ENCODE measurements around the gene PCIF1. TPM values are rescaled to one million over a fixed set of nuclear protein-coding genes. Genes with fewer than 3 reads are reported as not detected.

PCIF1 gene
- total and polyA plus RNA-seq, 8 donors: 13.3 to 34.9 (median 18.7) TPM

DNA sequence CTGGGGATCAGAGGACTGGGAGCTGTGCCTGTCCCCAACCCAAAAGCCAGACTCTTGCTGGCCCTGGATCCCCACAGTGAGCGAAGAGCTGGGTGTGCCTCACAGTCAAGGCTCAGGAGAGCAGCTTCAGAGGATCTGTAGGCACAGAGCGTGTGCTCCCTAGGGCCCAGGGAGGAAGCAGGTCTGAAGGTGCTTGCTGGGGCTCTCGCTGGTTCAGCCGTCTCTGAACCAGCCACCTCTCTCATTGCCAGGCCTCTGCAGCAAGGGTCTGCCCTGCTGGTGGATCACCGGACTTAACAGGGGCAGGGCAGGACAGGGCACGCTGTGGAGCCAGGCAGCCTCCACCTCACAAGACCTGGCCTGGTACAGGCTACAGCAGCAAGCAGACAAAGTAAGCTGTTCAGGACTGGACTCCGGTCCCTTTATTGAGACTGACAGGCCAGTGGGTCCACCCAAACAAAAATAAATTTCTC is 13.8 kb downstream of the PCIF1 start:
- Histone ChIP-seq H3K9me3 (no peaks in the 10 kb centered on the region), H3K4me1 (peaks cover 18 to 32% (median 26%) of the 10 kb centered on the region in 3 donors), H3K27me3 (no peaks in the 10 kb centered on the region), H3K27ac (no peak overlapping the region), H3K4me3 (no peak overlapping the region), H3K36me3 (peaks cover 0 to 53% (median 26%) of the 10 kb centered on the region in 3 donors)
- no peak for ATAC-seq
- intact Hi-C loops (cut with DNase I): no loop called here
- DNase-seq: no peak
- no peak for FAIRE-seq
- TF ChIP-seq, protein P1, sequence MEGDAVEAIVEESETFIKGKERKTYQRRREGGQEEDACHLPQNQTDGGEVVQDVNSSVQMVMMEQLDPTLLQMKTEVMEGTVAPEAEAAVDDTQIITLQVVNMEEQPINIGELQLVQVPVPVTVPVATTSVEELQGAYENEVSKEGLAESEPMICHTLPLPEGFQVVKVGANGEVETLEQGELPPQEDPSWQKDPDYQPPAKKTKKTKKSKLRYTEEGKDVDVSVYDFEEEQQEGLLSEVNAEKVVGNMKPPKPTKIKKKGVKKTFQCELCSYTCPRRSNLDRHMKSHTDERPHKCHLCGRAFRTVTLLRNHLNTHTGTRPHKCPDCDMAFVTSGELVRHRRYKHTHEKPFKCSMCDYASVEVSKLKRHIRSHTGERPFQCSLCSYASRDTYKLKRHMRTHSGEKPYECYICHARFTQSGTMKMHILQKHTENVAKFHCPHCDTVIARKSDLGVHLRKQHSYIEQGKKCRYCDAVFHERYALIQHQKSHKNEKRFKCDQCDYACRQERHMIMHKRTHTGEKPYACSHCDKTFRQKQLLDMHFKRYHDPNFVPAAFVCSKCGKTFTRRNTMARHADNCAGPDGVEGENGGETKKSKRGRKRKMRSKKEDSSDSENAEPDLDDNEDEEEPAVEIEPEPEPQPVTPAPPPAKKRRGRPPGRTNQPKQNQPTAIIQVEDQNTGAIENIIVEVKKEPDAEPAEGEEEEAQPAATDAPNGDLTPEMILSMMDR (IDR thresholded peaks at IDR 0.05): no peak
- 92 to 95% methylated on average over 7 of the region's 7 CpGs for WGBS, 2 donors

DNA sequence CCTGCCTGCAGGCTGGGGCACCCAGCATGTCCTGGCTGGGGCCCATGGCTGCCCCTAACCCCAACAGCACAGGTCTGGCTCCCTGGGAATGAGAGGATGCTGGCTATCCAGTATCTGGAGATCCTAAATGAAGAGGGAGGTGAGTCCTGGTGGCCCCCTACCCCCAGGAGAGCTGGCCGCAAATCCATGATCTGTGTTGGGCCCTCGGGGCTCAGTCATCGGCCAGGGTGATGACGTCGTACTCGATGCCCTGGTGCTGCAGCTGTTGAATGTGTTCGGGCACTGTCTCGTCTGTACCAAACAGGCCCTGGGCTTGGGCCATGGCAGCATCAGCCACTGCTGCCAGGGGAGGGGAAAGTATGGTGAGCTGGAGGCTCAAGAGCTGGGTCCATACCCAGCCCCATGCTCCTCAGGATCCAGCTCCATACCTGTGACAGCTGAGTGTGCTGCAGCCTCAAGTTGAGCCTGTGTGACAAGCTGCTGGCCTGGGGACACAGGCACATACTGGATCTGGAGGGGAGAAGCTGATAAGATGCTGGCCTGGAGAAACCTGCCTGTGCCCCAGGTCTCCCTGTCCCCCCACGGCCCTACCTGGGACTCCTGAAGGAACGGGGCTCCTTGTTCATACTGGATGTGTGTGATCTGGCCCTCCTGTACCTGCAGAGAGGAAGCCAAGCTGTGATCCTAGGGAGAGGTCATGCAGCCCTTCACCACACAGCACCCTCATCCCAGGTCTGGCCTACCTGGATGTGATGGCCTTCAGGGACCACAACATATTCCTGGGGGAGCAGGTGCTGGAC is 14.5 kb downstream of the PCIF1 start:
- Histone ChIP-seq H3K4me1 (peaks cover 18 to 31% (median 26%) of the 10 kb centered on the region in 3 donors), H3K27ac (no peak overlapping the region), H3K9me3 (no peaks in the 10 kb centered on the region), H3K36me3 (peaks cover 0 to 46% (median 21%) of the 10 kb centered on the region in 3 donors), H3K27me3 (no peaks in the 10 kb centered on the region), H3K4me3 (no peak overlapping the region)
- ATAC-seq (no peak), FAIRE-seq (no peak), DNase-seq (peak in 1 of 6 donors; percentile 69)
- intact Hi-C loops (cut with DNase I): no loop called here
- WGBS, 2 donors: 86 to 91% methylated on average over 10 of the region's 10 CpGs
- TF ChIP-seq, protein P1 (IDR thresholded peaks at IDR 0.05): no peak

DNA sequence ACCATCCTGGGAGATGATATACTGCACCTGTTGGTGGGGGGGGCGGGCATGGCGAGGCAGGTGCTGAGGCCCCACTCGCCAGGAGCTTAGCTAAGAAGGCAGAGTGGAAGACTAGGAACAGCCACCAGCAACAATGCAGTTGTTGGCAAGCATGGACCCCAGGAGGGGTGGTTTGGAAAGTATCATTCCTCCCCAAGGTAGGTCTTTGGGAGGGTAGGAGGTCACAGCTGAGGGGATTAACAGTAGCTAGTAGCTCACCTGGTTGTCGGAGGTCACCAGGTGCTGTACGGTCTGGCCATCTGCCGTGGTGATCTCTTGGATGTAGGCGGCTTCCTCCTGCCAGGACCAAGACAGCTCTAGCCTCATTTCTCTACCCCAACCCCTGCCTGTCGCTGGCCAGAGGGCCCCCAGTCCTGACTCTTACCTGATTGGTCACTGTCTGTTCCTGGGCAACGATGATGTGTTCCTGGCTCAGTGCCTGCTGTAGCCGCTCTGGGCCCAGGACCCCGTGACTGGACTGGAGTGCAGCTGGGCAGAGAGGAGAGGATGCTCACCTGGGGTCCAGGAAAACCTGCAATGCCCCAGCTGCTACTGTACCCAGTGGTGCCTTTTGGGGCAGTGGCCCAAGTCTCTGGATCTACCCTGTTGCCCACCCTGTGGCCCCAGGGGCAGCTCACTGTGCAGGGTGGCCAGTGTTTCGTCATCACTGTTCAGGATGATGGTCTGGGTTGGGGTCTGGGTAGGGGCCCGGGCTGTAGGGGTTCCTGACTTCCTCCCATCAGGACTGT is 15.3 kb downstream of the PCIF1 start:
- DNase-seq: peak in 1 of 6 donors; percentile 74
- H3K4me1 ChIP-seq: peaks cover 15 to 24% (median 22%) of the 10 kb centered on the region in 3 donors

DNA sequence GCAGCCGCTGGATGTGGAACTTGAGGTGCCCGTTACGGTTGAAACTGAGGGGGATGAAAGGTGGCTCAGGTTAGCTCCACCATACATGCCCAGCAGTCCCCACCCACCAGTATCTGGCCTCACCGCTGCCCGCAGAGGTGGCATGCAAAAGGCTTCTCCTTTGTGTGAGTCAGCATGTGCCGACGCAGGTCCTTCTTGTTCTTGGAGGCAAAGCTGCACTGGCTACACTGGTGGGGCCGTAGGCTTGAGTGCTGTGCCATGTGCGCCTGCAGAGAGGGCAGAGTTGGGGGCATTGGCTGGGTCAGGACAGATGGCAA is 15.8 kb downstream of the PCIF1 start:
- no peak overlapping the region for H3K4me3 ChIP-seq
- no peaks in the 10 kb centered on the region for H3K27me3 ChIP-seq
- ATAC-seq (no peak), DNase-seq (no peak), FAIRE-seq (no peak)
- H3K4me1 ChIP-seq: peaks cover 10 to 20% (median 16%) of the 10 kb centered on the region in 3 donors
- no peaks in the 10 kb centered on the region for H3K9me3 ChIP-seq
- H3K27ac ChIP-seq: no peak overlapping the region
- peaks cover 0 to 45% (median 21%) of the 10 kb centered on the region in 3 donors for H3K36me3 ChIP-seq
- intact Hi-C loops (cut with DNase I): no loop called here
- 89 to 95% methylated on average over 9 of the region's 9 CpGs for WGBS, 2 donors
- TF ChIP-seq, protein P1 (IDR thresholded peaks at IDR 0.05): no peak

More for the DNA sequence above, 15.3 kb downstream of the PCIF1 start:
- no peaks in the 10 kb centered on the region for H3K27me3 ChIP-seq
- intact Hi-C loops (cut with DNase I): no loop called here
- no peak overlapping the region for H3K4me3 ChIP-seq
- no peak overlapping the region for H3K27ac ChIP-seq
- WGBS, 2 donors: 81 to 82% methylated on average over 13 of the region's 13 CpGs
- peaks cover 0 to 45% (median 21%) of the 10 kb centered on the region in 3 donors for H3K36me3 ChIP-seq
- TF ChIP-seq, protein P1 (IDR thresholded peaks at IDR 0.05): no peak
- ATAC-seq (peak in 1 of 4 donors; percentile 0), FAIRE-seq (no peak)
- no peaks in the 10 kb centered on the region for H3K9me3 ChIP-seq

Data from pancreas (tissue), 10 donors.